ENCODE data around the gene C22orf23.
"Not testable (repeated sequence)": the region's sequence is repeated elsewhere in the genome, so short reads cannot be mapped to it uniquely, and the experiment has no call there.

C22orf23 gene

GRCh38 chr22:37982938-37983859 lies 29.8 kb upstream of the C22orf23 start:
- Histone ChIP-seq H3K9ac (no peak overlapping the region), H3K4me1 (peaks cover 89% of the 10 kb centered on the region), H3K4me2 (peak overlapping the region; percentile 94), H3K27me3 (no peaks in the 10 kb centered on the region), H3K36me3 (peaks cover 17% of the 10 kb centered on the region), H3K27ac (peak overlapping the region; percentile 62), H3K4me3 (no peak overlapping the region), H4K20me1 (no peaks in the 10 kb centered on the region), H3K9me3 (peaks cover 9% of the 10 kb centered on the region; the same call in 1 of the 2 replicates)
- TF ChIP-seq Cebpa-rat (IDR thresholded peaks at IDR 0.05): no peak

- Histone ChIP-seq H3K27ac (peak overlapping the region; percentile 75), H3K9ac (peak overlapping the region; percentile 1; the same call in 1 of the 2 replicates), H3K9me3 (peaks cover 9% of the 10 kb centered on the region; the same call in 1 of the 2 replicates), H4K20me1 (no peaks in the 10 kb centered on the region), H3K27me3 (no peaks in the 10 kb centered on the region), H3K4me1 (peaks cover 93% of the 10 kb centered on the region), H3K4me3 (no peak overlapping the region), H3K4me2 (peak overlapping the region; percentile 94), H3K36me3 (peaks cover 25% of the 10 kb centered on the region)
- no peak for TF ChIP-seq Cebpa-rat (IDR thresholded peaks at IDR 0.05)
Observed at GRCh38 chr22:37982151-37982785, 28.9 kb upstream of the C22orf23 start.

GRCh38 chr22:37981282-37982011 lies 28.0 kb upstream of the C22orf23 start:
- H3K36me3 ChIP-seq: peaks cover 25% of the 10 kb centered on the region
- peak overlapping the region; percentile 94 for H3K4me2 ChIP-seq
- H3K27ac ChIP-seq: peak overlapping the region; percentile 75
- no peaks in the 10 kb centered on the region for H4K20me1 ChIP-seq
- peak overlapping the region; percentile 1; the same call in 1 of the 2 replicates for H3K9ac ChIP-seq
- H3K27me3 ChIP-seq: no peaks in the 10 kb centered on the region
- H3K4me1 ChIP-seq: peaks cover 93% of the 10 kb centered on the region
- no peak for TF ChIP-seq Cebpa-rat (IDR thresholded peaks at IDR 0.05)
- peaks cover 9% of the 10 kb centered on the region; the same call in 1 of the 2 replicates for H3K9me3 ChIP-seq
- peak overlapping the region; percentile 23; the same call in 1 of the 2 replicates for H3K4me3 ChIP-seq

- Histone ChIP-seq H3K4me3 (no peak overlapping the region), H3K4me2 (peak overlapping the region; percentile 94), H4K20me1 (no peaks in the 10 kb centered on the region), H3K4me1 (peaks cover 81% of the 10 kb centered on the region), H3K27me3 (no peaks in the 10 kb centered on the region), H3K36me3 (peaks cover 37% of the 10 kb centered on the region), H3K9ac (0 out of 2 replicates have a peak overlapping the region, but pooled peaks have one; percentile 55), H3K9me3 (peaks cover 9% of the 10 kb centered on the region; the same call in 1 of the 2 replicates), H3K27ac (peak overlapping the region; percentile 75)
- TF ChIP-seq Cebpa-rat (IDR thresholded peaks at IDR 0.05): no peak
Observed at GRCh38 chr22:37979782-37980181, 26.4 kb upstream of the C22orf23 start.

GRCh38 chr22:37976547-37976946 lies 23.1 kb upstream of the C22orf23 start:
- Histone ChIP-seq H3K4me3 (no peak overlapping the region), H4K20me1 (no peaks in the 10 kb centered on the region), H3K27me3 (no peaks in the 10 kb centered on the region), H3K9me3 (no peaks in the 10 kb centered on the region), H3K9ac (no peak overlapping the region), H3K27ac (no peak overlapping the region; the same call in 1 of the 2 replicates), H3K4me2 (no peak overlapping the region), H3K4me1 (peaks cover 52% of the 10 kb centered on the region), H3K36me3 (peaks cover 34% of the 10 kb centered on the region)
- no peak for TF ChIP-seq Cebpa-rat (IDR thresholded peaks at IDR 0.05)

- H3K27me3 ChIP-seq, H3K4me2 ChIP-seq, H4K20me1 ChIP-seq, H3K9me3 ChIP-seq, H3K9ac ChIP-seq, H3K27ac ChIP-seq, H3K4me3 ChIP-seq: not testable (repeated sequence)
- Histone ChIP-seq H3K4me1 (peaks cover 46% of the 10 kb centered on the region), H3K36me3 (peaks cover 36% of the 10 kb centered on the region)
Observed at GRCh38 chr22:37976022-37976421, 22.6 kb upstream of the C22orf23 start.

GRCh38 chr22:37975153-37975552 lies 21.8 kb upstream of the C22orf23 start:
- Histone ChIP-seq H3K4me3 (no peak overlapping the region), H3K27me3 (no peaks in the 10 kb centered on the region), H3K4me2 (no peak overlapping the region), H3K9ac (no peak overlapping the region), H3K9me3 (no peaks in the 10 kb centered on the region), H3K4me1 (peaks cover 38% of the 10 kb centered on the region), H3K36me3 (peaks cover 39% of the 10 kb centered on the region), H3K27ac (no peak overlapping the region), H4K20me1 (no peaks in the 10 kb centered on the region)
- no peak for TF ChIP-seq Cebpa-rat (IDR thresholded peaks at IDR 0.05)

- no peak overlapping the region for H3K4me3 ChIP-seq
- TF ChIP-seq Cebpa-rat (IDR thresholded peaks at IDR 0.05): no peak
- H3K27ac ChIP-seq: no peak overlapping the region
- no peak overlapping the region for H3K9ac ChIP-seq
- peaks cover 21% of the 10 kb centered on the region for H3K4me1 ChIP-seq
- no peaks in the 10 kb centered on the region for H4K20me1 ChIP-seq
- H3K27me3 ChIP-seq: no peaks in the 10 kb centered on the region
- peaks cover 50% of the 10 kb centered on the region for H3K36me3 ChIP-seq
- H3K4me2 ChIP-seq: no peak overlapping the region
- H3K9me3 ChIP-seq: no peaks in the 10 kb centered on the region
Observed at GRCh38 chr22:37973271-37974170, 20.1 kb upstream of the C22orf23 start.

- no peaks in the 10 kb centered on the region for H4K20me1 ChIP-seq
- H3K4me1 ChIP-seq: peaks cover 21% of the 10 kb centered on the region
- H3K9me3 ChIP-seq: no peaks in the 10 kb centered on the region
- H3K27me3 ChIP-seq: no peaks in the 10 kb centered on the region
- H3K27ac ChIP-seq: peak overlapping the region; percentile 13; the same call in 1 of the 2 replicates
- H3K4me3 ChIP-seq: no peak overlapping the region
- H3K4me2 ChIP-seq: no peak overlapping the region
- H3K9ac ChIP-seq: no peak overlapping the region
- TF ChIP-seq Cebpa-rat (IDR thresholded peaks at IDR 0.05): no peak
- peaks cover 52% of the 10 kb centered on the region for H3K36me3 ChIP-seq
Observed at GRCh38 chr22:37972527-37972926, 19.1 kb upstream of the C22orf23 start.
